KG1 (cell line): Measurements from ENCODE around the gene IPPK.
"Not testable (repeated sequence)": the region's sequence is repeated elsewhere in the genome, so short reads cannot be mapped to it uniquely, and the experiment has no call there.

Experiments
- DNase-seq: peaks from one replicate; lab custom pipeline; 2025; lab: John Stamatoyannopoulos, UW

IPPK gene

DNA sequence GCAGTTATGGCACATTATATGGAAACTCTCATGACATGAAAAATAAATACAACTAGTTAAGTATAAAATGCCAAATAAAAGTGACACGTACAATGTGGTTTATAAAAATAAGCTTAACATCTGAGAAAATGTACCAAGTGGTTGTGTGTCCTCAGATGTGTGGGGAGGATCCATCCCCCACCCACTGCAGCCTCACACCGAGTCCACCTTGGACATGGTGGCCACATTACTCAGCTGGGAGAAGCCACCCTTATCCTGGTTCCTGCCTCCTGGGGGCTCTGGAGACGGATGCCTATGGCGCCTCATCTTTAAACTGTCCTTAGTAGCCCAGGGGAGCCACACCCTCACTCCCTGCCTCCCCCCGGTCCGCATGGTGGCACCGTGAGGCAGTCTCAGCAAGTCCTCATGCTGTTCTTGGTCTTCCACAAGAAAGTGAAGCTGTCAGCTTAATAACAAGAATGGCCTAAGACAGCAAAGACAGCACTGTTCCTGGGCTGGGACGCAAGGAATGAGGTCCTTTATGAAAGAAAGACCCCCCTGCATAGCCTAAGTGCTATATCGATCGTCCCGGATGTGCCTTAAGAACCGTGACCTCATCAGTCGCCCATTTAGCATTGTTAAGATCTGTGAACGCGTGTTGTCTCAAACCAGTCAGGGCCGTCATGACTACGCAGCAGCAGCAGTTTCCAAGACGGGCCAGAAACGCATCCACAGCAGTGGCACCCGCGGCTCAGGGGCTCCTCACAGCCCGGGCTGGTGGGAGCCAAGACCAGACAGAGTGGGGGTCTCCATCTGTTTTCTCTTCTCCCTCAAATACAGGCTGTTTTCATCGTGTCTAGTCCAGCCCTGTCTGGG lies 56.4 kb downstream of the IPPK start:
- DNase-seq, result no peak

DNA sequence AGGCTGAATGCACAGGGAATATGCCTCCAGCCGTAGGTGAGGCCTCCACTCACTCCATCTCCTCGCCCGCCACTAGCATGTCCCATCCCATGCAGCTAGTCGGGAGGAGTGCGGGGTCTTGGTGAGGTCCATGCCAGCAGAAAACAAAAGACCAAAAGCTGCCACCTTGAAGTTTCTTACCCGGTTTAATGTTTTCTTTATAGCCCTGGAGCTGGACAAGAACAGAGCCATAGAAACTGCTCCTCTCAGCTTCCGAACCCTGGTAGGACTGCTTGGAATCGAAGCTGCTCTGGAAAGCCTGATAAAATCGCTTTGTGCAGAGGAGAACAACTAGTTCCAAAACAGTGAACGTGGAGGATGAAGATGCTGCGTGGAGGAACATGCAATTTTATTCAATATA lies 57.1 kb downstream of the IPPK start:
- DNase-seq, result no peak

DNA sequence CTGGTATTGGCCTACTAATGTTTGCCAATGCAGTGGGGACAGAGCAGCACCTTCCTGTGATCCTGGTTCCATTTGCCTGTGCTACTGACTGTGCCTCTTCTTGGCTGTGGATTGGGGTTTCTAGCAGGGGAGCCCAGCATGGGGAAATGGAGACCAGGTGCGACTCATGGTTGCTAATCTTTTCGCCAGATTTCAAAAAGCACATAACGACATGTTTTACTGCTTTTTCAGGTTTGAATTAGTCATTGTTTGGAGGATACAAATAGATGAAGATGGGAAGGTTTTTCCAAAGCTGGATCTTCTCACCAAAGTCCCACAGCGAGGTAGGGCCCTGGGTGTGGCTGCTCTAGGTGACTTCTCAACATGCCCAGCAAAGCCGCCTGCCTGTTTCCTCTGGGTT lies 57.6 kb downstream of the IPPK start:
- DNase-seq, result no peak

DNA sequence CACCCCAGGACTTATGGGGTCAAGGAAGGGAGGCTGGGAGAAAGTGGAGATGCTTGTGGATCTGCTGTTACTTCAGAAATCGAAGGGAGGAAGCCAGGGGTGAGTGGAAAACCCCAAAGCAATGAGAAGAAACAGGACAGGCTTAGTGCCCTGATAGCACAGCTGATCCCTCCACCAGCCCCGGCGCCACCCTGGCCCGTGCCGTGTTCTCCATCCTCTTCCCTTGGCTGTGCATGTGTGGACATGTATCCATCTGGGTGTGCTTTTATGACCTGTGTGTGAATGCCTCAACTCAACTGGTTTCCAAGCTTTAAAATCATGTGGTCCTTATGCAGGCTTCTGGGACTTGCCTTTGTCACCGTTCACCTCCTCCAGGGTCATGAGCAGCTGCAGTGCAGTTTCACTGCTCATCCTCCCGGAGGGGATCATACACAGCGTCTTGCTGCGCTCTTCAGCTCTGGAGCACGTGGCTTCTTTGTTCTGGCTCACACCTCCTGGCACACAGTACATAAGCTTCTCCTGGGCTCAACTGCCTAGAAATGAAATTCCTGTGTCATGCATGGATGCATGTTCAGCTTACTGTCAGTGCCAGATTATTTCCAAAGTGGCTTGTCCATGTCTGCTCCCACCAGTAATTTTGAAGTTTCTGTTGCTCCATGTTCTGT lies 58.2 kb downstream of the IPPK start:
- DNase-seq, result no peak

DNA sequence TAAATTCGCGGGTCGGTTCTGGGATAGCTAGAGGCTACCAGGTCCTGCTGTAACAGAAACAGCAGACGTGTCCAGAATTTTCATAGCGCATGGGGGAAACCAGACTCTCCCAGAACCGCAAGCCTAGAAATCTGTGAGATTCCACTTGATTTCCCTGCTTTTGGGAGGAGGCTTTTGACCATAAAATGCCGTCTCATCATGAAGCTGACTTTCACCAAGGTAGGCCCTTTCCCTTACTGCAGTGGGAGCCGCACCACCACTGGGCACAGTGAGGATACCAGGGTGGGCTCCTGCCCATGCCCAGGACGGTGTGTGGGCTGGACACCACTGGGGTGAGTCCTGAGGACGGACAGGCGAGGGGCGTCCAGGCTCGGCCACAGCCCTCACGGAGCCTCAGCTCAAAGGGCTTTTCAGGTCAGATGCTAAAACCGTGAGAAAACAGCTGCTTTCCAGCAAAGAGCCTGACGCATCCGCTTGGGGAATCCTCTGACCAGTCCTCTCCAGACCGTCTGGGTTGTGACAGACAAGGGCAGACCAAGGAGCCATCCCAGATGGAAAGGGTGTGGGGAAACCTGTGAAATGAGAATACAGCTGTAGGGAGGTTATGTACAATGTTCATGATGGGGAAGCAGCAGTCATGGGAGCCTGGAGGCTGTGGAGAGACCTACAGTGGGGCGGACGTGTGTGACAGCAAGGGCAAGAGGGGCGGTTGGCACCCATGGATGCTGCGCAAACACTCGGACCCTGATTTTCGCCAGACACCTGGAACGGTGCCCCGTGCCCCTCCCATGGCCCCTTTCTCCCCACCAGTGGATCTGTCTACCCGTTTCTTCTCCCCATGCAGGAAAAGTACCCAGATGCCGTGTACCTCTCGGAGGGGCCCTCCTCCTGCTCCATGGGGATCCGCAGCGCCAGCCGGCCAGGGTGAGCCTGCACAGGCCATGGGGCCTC lies 59.2 kb downstream of the IPPK start:
- no peak for DNase-seq

DNA sequence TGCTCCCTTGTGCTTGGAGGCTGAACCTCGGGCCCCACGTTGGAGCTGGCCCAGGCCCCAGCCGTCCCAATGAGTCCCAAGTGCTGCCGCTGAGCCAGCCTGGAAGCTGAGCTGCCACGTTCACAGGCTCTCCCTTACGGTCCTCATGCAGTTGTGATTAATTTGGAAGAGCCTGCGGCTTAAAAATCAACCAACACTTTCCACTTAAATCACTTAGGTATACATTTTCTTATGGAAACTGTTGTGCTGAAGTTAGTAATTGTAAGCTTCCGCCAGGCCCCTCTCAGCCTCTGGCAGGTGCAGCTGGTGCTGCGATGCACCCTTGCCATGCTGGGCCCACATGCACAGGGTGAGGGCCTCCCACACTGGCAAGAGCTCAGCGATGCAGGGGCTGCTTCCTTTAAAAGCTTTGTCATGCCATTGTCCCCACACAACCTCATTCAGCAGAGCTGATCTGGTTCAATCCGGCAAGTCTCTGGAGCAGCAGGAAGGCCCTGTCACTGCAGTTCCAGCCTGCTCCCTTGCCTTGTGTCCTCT lies 61.0 kb downstream of the IPPK start:
- DNase-seq, result no peak

DNA sequence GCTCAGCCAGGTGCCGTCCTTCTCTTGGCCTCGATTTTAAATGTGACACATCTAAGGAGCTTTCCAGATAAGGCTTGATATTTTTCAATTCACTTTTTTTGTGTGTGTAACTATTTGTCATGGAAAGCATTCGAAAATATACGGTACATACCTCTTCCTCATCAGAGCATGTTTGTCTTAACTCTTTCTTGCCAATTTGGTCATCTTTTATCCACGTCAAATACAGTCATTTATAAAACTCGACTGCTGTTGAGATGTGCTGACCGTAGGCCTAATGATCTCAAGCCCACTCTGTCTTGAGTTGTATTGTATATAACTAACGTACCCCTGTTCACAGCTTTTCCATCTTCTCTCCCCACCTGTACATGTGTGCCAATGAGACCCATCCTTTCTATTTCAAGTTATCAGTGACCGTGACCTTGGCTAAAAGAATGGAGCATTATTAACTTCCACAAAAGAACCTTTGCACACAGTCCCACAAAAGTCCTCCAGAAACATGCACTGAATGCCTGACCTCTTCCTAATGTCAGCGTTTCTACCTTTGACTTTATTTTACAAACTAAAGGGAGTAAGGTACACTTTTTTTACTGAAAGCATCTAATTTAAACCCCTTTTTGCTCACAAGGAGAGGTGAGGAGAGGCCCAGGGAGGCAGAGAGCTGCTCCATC lies 61.6 kb downstream of the IPPK start:
- DNase-seq, result no peak

DNA sequence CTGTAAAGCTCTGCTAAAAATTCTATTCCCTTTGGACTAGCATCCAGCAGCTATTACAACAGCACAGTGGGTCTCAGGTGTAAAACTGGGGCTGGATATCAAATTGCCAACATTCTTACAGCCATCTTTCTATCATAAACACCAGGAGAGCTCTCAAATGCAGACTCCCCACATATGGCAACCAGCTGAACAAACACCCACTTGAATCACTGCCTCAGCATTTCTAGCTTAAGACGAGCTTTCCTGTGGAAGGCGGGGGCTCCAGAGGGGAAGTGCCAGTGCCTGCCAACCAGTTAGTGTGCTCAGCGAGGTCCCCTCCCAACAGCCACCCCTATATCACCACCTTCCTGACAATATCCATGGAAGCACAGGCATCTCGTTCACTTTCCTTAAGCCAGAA lies 62.2 kb downstream of the IPPK start:
- no peak for DNase-seq

DNA sequence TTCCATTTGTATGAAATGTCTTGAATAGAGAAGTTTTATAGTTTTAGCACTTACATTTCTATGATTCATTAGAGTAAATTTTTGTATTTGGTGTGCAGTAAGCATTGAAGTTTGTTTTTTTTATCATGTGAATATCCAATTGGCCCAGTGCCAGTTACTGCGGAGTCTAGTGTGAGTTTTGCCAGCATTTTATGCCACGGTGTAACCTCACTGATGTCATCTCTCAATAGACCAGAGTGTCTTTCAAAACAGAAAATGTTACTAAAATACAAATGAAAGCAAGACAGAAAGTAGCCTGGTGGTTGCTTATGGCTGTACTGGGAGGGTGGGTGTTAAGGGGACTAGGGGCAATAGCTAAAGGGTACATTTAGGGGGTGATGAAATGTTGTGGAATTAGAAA lies 62.8 kb downstream of the IPPK start:
- no peak for DNase-seq

DNA sequence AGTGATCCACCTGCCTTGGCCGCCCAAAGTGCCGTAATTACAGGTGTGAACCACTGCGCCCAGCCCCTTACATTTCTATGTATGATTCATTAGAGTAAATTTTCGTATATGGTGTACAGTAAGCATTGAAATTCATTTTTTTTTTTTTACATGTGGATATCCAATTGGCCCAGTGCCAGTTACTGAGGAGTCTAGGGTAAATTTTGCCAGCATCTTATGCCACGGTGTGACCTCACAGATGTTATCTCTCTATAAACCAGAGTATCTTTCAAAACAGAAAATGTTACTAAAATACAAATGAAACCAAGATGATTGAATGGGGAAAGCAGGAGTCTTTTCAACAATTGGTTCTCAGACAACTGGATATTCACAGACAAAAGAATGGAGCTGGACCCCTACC lies 64.7 kb downstream of the IPPK start:
- DNase-seq, result no peak

DNA sequence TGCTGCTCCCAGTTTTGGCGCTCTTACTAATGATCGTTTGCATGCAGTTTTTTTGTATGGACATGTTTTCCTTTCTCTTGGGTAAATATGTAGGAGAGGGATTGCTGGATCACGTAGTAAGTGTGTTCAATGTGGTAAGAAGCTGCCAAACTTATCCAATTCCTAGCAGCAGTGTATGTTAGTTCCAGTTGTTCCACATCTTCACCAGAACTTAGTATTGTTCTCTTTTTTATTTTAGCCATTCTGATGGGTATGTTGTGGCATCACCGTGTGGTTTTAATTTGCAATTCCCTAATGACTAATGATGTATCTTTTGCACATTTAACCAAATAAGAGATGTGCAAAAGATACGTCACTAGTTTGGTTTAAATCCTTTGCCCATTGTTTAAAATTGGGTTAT lies 65.9 kb downstream of the IPPK start:
- DNase-seq, result no peak

DNA sequence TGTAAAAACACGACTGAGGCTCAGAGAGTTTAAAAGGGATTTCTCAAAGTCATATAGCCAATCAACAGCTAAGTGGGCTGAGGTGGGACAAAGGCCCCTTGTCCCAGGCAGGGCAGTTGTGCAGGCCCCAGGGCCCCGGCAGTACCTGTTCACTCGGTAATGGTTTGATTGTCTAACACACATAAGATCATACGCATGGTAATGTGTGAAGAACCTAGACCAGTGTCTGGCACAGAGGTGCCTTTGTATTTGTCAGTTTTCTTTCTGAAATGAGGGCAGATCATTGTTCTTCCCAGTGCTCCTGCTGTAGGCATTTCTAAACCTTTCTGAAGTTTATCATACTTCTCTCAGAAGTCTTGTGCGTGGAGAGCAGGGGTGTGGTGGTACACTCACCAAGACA lies 66.8 kb downstream of the IPPK start:
- no peak for DNase-seq

DNA sequence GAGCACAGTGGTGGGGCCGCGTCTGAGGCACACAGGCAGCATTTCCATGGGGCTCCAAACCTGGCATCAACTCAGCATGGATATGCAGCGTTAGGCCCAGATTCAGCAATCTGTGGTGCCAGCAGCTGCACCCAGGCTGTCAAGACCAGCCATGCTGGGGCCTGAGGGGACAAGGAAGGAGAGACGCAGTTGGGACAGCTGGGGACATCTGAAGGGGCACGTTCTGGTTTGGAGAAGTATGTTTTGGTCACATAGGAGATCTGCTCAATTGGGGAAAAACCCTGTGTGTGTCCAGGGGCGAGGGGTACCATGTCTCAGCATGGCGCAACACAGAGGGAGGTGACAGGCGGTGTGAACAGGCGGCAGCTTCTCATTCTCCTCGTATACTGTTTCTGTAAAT lies 67.5 kb downstream of the IPPK start:
- DNase-seq, result no peak

DNA sequence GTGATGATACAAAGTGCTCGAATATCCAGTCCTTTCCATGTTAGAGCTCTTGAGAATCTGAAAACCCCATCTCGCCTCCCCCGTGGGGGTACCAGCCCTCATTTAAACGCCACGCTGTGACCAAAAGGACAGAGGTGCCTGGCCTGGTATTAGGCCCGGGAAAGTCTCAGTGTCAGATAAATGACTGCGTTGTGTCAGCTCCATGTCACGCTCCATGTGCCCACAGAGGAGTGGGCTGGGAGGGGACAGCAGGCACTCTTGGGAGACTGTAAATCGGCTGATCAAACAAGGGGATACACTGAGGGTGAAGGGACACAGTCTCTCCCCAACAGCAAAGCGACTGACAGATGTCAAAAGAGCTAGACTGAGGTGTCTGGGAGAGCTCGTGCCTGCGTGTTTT lies 68.5 kb downstream of the IPPK start:
- no peak for DNase-seq

DNA sequence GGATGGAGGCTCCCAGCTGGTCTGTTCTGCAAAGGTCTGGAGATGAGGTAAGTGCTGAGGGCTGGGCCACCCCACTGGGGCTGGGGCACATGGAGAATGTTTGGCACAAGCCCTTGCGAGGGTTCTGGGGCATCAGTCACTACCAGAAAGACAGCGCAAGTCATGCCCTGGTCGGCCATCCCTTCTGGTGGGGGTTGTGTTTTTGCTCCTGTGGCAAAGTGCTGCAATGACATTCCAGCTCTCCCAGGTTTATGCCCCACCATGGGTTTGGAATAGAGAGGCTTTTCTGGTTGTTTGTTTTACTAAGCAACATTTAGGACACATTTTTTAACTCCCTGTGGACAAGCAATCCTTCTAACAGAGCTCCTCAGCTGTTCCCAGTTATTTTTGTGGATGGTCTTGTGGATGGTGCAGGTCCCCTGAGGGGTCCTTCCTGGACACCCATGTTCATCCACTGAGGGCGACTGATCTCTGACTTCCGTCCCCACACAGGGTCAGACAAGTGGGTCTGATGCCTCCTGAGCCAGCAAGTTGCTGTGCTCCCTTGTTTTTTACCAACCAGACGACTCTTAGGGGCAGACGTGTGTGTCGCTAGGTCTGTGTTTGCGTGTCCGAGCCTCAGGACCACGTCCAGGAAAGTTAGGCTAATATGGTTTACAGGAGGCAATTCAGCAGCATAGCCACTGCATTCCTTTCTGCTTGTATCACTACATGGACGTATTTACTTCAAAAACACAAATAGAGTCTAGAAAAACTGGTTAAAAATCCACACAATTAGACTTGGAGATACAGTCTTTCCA lies 69.3 kb downstream of the IPPK start:
- no peak for DNase-seq

DNA sequence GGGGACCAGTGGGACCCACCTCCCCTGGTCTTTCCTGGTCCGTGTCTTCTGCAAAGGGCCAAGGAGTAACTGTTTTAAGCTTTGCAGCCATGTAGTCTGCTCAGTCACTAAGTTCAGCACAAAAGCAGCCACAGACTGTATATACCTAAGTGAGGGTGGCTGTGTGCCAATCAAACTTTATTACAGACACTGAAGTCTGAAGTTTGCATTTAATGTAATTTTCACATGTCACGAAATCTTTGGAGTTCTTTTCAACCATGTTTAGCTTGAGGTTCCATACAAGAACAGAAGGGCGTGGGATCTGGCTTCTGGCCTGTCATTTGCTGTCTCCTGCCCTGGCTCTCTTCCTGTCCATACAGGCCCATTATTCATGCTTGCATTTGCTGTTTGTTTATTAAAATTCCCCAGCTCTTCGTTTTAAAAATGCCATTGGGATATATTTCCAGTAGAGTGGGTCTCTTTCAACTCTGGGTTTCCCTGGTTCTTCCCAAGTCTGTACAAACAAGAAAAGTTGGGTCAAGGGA lies 69.9 kb downstream of the IPPK start:
- no peak for DNase-seq

DNA sequence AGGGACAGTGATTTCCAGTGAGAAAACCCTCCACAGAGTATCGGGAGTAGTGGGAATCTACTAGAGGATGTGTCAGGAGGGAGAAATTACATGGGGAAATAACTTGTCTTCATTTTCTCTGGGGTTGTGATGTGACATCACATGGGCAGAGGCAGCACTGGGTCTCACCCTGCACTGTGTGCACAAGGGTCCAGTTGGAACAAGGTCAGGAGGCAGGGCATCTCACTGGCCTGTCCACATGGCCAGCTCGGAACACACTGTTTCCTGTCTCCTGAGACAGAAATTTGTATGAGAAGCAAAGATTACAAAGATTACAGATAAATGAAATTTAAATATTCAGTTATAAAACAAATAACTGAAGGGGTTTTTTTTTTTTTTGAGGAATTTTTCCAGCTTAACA lies 71.5 kb downstream of the IPPK start:
- DNase-seq, result no peak

DNA sequence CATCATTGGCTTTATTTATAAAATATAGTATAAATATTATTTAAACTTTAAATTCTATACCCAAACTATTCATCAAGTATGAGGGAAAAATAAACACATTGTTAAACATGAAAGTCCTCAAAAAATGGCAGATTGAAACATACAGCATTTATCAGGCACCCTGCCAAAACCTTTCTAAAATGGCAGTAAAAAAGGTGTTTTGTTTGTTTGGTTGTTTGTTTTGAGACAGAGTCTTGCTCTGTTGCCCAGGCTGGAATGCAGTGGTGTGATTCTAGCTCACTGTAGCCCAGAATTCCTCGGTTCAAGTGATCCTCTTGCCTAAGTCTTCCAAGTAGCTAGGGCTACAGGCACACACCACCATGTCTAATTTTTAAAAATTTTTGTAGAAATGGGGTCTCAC lies 74.0 kb downstream of the IPPK start:
- DNase-seq, result no peak

DNA sequence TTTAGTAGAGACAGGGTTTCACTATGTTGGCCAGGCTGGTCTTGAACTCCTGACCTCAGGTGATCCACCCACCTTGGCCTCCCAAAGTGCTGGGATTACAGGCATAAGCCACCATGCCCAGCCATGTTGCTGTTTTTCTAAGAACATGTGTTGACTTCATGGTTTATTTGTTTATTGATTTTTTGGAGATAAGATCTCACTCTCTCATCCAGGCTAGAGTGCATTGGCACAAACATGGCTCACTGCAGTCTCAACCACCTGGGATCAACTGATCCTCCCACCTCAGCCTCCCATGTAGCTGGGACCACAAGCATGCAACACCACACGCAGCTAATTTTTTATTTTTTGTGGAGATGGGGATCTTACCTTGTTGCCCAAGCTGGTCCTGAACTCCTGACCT lies 74.9 kb downstream of the IPPK start:
- DNase-seq, result not testable (repeated sequence)

DNA sequence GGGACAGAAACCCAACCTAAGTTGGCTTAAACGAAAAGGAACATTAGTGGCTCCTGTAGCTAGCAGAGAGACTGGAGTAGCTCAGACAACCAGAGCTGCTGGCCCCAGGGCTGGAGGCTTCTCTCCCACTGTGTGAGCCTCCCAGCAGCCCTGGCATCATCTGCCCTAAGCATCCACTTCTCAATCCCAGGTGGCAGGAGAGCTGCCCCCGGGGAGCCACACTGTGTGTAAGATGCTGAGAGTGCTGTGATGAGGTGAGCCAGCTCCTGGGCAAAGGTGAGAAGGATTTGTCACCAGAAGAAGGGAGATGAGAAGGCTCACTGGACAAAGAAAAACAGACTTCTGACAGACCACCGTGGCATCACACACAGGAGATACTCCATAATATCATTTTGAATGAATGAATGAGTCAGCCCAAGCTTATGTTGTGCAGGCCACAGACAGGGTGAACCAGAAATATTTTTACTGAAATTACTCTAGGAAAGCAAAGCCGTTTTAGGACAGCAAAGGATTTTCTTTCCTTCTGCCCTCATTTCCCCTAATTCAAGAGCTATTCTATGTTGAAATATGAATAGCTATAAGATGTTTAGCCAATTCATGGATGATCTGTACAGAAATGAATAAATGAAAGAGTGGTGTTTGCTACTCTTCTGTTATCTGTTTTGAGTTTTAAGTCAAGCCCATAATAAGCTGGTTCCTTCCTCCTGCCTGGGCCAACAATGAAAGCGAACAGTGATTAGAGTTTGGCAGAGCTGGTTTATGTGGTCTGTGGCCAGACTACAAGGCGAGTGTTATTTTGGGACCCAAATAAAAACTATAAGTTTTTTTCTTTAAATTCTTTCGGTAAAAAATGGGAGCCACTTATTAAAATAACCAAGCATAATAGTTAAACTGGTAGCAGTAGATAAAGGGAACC lies 76.7 kb downstream of the IPPK start:
- DNase-seq, result no peak
